ENCODE measurements around the gene ALDH3B2. TPM values are rescaled to one million over a fixed set of nuclear protein-coding genes. Genes with fewer than 3 reads are reported as not detected.
A peak's percentile ranks its signal among the peaks of the same experiment; 100 is the strongest.

The ALDH3B2 gene
- total and polyA plus RNA-seq, 2 of the 8 experiments (the other 6 are each of a cell fraction or from before 2014, with no cell fraction given), result not detected

DNA sequence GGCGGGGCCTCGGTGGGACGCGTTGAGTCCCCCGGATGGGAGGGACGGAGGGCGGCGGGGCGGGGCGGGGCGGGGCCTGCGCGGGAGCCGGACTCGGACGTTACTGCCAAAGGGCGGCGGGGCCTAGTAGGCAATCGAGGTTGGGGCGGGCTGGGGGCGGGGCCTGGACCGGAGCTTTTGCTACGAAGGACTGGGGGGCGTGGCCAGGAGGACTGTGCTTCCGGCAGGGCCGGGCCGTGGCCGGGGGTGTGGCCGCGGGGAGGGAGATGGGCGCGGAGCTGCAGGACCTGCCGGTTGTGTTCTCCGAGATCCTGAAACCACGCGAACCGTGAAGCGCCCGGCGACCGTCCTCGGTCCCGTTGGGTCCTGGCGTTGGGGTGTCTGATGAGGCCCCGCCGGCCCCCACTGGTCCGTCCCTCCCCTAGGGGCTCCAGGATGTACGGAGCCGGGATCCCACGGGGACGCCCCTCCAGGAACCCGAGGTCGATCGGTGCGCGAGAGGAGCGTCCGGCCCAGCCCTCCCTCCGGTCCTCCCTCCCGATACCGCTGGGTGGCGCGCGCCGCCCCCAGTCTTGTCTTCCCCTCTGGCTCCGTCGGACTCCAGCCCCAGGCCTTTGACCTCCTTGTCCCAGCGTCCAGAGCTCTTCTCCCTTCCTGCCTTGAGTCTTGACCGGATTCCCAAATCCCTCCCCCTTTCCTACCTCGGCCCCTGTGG, 44.0 kb downstream of the ALDH3B2 start (continued):
- TF ChIP-seq RAD21 (IDR thresholded peaks at IDR 0.05 in 1 of 2, conservative IDR thresholded peaks at IDR 0.05 in 1 of 2; ENCODE audit: low read depth in 2 of 2, low read length in 2 of 2), result peak; percentile 60 to 70
- TF ChIP-seq FOSL1 (IDR thresholded peaks at IDR 0.05; ENCODE audit: insufficient read depth, low read depth, low read length), result no peak
- peak; percentile 34 for TF ChIP-seq CREB1 (IDR thresholded peaks at IDR 0.05)
- no peak for TF ChIP-seq YY1 (IDR thresholded peaks at IDR 0.05; ENCODE audit: low read depth, low read length)
- no peak for TF ChIP-seq SRF (IDR thresholded peaks at IDR 0.05; ENCODE audit: low read depth, low read length)
- TF ChIP-seq, protein P1, sequence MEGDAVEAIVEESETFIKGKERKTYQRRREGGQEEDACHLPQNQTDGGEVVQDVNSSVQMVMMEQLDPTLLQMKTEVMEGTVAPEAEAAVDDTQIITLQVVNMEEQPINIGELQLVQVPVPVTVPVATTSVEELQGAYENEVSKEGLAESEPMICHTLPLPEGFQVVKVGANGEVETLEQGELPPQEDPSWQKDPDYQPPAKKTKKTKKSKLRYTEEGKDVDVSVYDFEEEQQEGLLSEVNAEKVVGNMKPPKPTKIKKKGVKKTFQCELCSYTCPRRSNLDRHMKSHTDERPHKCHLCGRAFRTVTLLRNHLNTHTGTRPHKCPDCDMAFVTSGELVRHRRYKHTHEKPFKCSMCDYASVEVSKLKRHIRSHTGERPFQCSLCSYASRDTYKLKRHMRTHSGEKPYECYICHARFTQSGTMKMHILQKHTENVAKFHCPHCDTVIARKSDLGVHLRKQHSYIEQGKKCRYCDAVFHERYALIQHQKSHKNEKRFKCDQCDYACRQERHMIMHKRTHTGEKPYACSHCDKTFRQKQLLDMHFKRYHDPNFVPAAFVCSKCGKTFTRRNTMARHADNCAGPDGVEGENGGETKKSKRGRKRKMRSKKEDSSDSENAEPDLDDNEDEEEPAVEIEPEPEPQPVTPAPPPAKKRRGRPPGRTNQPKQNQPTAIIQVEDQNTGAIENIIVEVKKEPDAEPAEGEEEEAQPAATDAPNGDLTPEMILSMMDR (IDR thresholded peaks at IDR 0.05; ENCODE audit: control extremely low read depth in 1 of 3, insufficient read depth in 1 of 3, low read depth in 1 of 3, low read length in 3 of 3), result peak in 2 of 3 experiments; percentile 74 to 79; a peak in 3 of 4 replicates
- TF ChIP-seq SIX5 (IDR thresholded peaks at IDR 0.05; ENCODE audit: low read depth, low read length), result no peak
- no peak for TF ChIP-seq CBX5 (IDR thresholded peaks at IDR 0.05; ENCODE audit: low read depth, low read length)
- peak; percentile 76 for TF ChIP-seq POLR2AphosphoS5 (IDR thresholded peaks at IDR 0.05; ENCODE audit: low read depth, low read length)
- no peak for TF ChIP-seq SUZ12 (IDR thresholded peaks at IDR 0.05; ENCODE audit: low read length)
- TF ChIP-seq JUN (IDR thresholded peaks at IDR 0.05; ENCODE audit: low read depth, low read length), result no peak
- TF ChIP-seq POLR2A (IDR thresholded peaks at IDR 0.05; ENCODE audit: control extremely low read depth in 1 of 2, low read depth in 2 of 2, low read length in 2 of 2), result peak in 1 of 2 experiments; percentile 91; a peak in 2 of 3 replicates
- TF ChIP-seq BACH1 (IDR thresholded peaks at IDR 0.05; ENCODE audit: low read length), result peak; percentile 77
- TF ChIP-seq SIN3A (conservative IDR thresholded peaks at IDR 0.05 in 1 of 2, IDR thresholded peaks at IDR 0.05 in 1 of 2; ENCODE audit: low read depth in 1 of 2, low read length in 2 of 2), result 0 out of 4 replicates have a peak, but pooled peaks have one; percentile 45 to 50
- no peak for TF ChIP-seq SP2 (IDR thresholded peaks at IDR 0.05; ENCODE audit: low read length)
- TF ChIP-seq SP4 (IDR thresholded peaks at IDR 0.05; ENCODE audit: low read length), result no peak
- TF ChIP-seq ZNF274 (IDR thresholded peaks at IDR 0.05; ENCODE audit: borderline replicate concordance, extremely low read depth, low read length), result no peak
- TF ChIP-seq SAP30 (IDR thresholded peaks at IDR 0.05; ENCODE audit: insufficient read depth, insufficient replicate concordance, low read length), result no peak
- TF ChIP-seq NRF1 (IDR thresholded peaks at IDR 0.05; ENCODE audit: low read depth, low read length), result no peak
- peak; percentile 30 for TF ChIP-seq KDM4A (IDR thresholded peaks at IDR 0.05; ENCODE audit: low read depth, low read length, severe bottlenecking)
- TF ChIP-seq RXRA (IDR thresholded peaks at IDR 0.05; ENCODE audit: insufficient read depth, low read depth, low read length), result no peak
- no peak for TF ChIP-seq EP300 (IDR thresholded peaks at IDR 0.05; ENCODE audit: borderline replicate concordance in 1 of 2, low read depth in 2 of 2, low read length in 2 of 2)

Data from H1 (cell line).